Stimulated activated CD4-positive, alpha-beta T cell treated with anti-CD3 and anti-CD28 coated beads, TNF-alpha, amount 100 ng/mL, for 4 hours (primary cell): ENCODE data around the gene KCNK16.

Source experiments
- DNase-seq, 3 experiments: peaks; one replicate each; pipeline ENCODE4 v3.0.0-alpha.2; 2020; ENCODE audit warnings: low read depth in 3 of 3

KCNK16 gene

GRCh38 chr6:39276379-39276995, 46.0 kb downstream of the KCNK16 start:
- no peak for DNase-seq

DNA sequence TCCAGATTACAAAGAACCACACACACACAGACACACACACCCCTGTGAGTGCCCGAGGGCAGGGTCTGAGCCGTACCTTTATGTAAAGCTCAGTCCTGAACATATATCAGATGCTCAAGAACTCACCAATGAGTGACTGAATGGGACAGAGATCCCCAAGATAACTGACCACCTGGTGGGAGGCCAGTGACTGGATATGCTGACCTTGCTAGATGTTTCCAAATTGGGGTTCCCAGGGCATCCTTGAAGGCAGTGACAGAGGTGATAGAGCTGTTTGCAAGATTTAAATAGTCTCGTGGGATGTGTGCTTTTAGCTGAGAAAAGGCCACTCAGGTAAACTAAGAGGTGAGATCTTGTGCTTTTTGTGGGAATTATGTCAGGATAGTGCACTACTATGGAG, 47.6 kb downstream of the KCNK16 start:
- DNase-seq = no peak

- no peak for DNase-seq
Measured at GRCh38 chr6:39274471-39274870, 48.0 kb downstream of the KCNK16 start.

DNA sequence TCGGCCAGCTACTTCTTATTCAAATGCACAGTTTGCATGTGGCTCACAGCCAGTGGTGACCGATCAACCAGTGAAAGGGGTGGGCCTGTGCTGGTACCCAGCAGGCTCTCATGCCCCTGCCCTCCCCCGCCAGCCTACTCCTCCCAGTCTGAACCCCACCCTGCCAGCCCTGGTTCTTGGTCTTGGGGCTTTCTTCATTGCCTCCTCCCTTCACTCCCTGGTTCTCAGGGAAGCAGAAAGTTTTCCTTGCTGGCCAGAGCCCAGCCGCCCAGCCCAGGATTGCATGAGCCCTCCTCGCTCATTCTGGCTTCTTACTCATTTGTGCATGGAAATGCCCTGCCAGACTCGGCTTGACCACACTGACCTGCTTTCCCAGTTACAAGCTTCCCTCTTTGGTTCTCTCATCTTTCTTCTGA, 49.1 kb downstream of the KCNK16 start:
- DNase-seq = no peak

DNA sequence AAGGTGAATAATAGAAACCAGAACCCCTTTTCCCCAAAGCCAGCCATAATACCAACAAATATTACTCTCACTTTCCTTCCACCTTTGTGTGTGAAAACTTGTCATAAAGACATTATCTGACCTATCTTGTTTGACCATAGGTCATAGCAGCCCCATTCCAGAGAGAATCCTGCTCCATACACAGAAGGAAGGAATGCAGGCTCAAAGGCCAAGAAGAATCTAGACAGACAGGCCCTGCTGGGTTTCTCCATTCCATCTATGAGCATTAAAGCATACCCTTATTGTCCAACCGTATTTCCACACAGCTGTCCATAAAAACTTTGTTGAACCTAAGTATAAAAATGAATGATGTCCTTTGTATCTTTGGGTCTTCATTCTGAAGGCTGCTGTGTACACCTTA, 52.5 kb downstream of the KCNK16 start:
- DNase-seq = no peak

DNA sequence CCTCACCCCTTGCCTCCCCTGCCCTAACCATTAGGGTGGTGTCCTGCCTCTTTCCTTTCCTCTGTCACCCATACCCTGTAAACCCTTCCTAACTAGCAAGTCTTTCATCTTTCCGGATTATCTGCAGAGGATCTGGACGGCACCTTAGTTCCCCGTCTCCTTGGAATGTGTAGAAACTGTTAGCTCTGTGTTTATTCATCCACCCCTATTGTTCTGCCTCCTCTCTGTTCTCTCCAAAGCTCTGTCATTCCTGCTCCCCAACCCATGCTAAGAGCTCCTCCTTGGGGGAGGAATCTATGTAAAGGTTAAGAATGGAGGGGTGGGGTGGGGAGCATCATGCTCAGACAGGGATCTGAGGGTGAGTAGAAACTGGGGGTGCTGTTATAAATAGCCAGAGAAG, 53.8 kb downstream of the KCNK16 start:
- DNase-seq = no peak

- DNase-seq = no peak
Measured at GRCh38 chr6:39268171-39268570, 54.3 kb downstream of the KCNK16 start.

DNA sequence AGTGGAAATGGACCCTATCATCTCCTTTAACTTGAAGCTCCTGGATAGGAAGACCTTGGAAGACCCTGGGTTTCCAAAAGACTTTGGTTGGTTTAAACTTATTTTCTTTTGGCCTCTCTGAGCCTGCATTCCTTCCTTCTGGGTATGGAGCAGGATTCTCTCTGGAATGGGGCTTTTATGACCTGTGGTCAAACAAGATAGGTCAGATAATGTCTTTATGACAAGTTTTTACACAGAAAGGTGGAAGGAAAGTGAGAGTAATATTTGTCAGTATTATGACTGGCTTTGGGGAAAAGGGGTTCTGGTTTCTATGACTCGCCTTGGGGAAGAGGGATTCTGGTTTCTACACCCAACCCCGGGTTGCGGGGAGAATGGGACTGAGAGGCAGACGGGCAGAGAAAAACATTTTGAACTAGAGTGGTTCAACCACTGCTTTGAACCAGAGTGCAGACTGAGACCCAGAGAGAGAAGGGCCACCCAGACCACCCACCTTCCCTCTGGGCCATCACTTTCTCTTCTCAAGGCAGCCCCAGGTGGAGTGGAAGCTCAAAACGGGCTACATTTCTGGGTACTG, 55.6 kb downstream of the KCNK16 start:
- no peak for DNase-seq

DNA sequence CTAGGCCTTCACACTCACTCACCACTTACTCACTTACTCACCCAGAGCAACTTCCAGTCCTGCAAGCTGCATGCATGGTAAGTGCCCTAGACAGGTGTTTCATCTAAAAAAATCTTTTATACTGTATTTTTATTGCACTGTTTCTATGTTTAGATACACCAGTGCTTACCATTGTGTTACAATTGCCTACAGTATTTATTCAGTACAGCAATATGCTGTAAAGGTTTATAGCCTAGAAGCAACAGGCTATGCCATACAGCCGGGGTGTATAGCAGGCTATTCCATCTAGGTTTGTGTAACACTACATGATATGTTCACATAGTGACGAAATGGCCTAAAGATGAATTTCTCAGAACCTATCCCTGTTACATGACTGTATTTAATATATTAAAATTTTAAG, 56.1 kb downstream of the KCNK16 start:
- DNase-seq = no peak
